Effector memory CD8-positive, alpha-beta T cell (primary cell): ENCODE measurements around the gene ACTG1.
"Not testable (repeated sequence)": the region's sequence is repeated elsewhere in the genome, so short reads cannot be mapped to it uniquely, and the experiment has no call there.

Experiments used
- ATAC-seq: fragments of 150-1000 bp; cut with Tn5 transposase; replicated peaks from 2 replicates; pipeline ENCODE4 v1.10.0; 2021; ENCODE audit warnings: mild to moderate bottlenecking, moderate library complexity
- DNase-seq, 3 experiments: peaks; one replicate each; pipeline ENCODE4 v3.0.0; 2021
- H3K27ac Mint-ChIP-seq, 2 donors: one replicate each; pipeline ENCODE4 v1.8.0; 2022; ENCODE audit warnings: mild to moderate bottlenecking in 2 of 2, mixed read lengths in 2 of 2, moderate library complexity in 2 of 2
- H3K27me3 Mint-ChIP-seq, 2 donors: one replicate each; pipeline ENCODE4 v1.8.0; 2022; ENCODE audit warnings: mixed read lengths in 2 of 2
- H3K36me3 Mint-ChIP-seq: one replicate; pipeline ENCODE4 v1.8.0; 2022; ENCODE audit warnings: mild to moderate bottlenecking, moderate library complexity, mixed read lengths; ENCODE audit not compliant: insufficient read depth
- H3K4me1 Mint-ChIP-seq, 2 donors: one replicate each; pipeline ENCODE4 v1.8.0; 2022; ENCODE audit warnings: low read depth in 2 of 2, mixed read lengths in 2 of 2
- H3K4me3 Mint-ChIP-seq, 2 donors: one replicate each; pipeline ENCODE4 v1.8.0; 2022; ENCODE audit warnings: mild to moderate bottlenecking in 2 of 2, mixed read lengths in 2 of 2, moderate library complexity in 2 of 2
- H3K9me3 Mint-ChIP-seq, 2 donors: one replicate each; pipeline ENCODE4 v1.8.0; 2022; ENCODE audit warnings: mixed read lengths in 2 of 2

ACTG1 gene

GRCh38 chr17:81532490-81533287 is 20.1 kb upstream of the ACTG1 start:
- no peak overlapping the region for H3K27ac Mint-ChIP-seq
- H3K4me3 Mint-ChIP-seq = no peak overlapping the region
- ATAC-seq (no peak), DNase-seq (no peak)
- no peaks in the 10 kb centered on the region for H3K4me1 Mint-ChIP-seq
- H3K36me3 Mint-ChIP-seq = peaks cover 2% of the 10 kb centered on the region
- H3K27me3 Mint-ChIP-seq = peaks cover 4 to 16% of the 10 kb centered on the region in 2 donors
- H3K9me3 Mint-ChIP-seq = no peaks in the 10 kb centered on the region

GRCh38 chr17:81531998-81532404 is 19.4 kb upstream of the ACTG1 start:
- ATAC-seq, H3K4me1 Mint-ChIP-seq, DNase-seq, H3K9me3 Mint-ChIP-seq, H3K27ac Mint-ChIP-seq, H3K36me3 Mint-ChIP-seq, H3K4me3 Mint-ChIP-seq: not testable (repeated sequence)
- peaks cover 0 to 19% of the 10 kb centered on the region in 2 donors for H3K27me3 Mint-ChIP-seq

- not testable (repeated sequence) for H3K9me3 Mint-ChIP-seq, H3K27ac Mint-ChIP-seq, ATAC-seq, H3K4me3 Mint-ChIP-seq, H3K36me3 Mint-ChIP-seq, DNase-seq, H3K4me1 Mint-ChIP-seq
- H3K27me3 Mint-ChIP-seq = peaks cover 0 to 27% of the 10 kb centered on the region in 2 donors
These were observed 18.4 kb upstream of the ACTG1 start for GRCh38 chr17:81531013-81531412.

- H3K9me3 Mint-ChIP-seq = no peaks in the 10 kb centered on the region
- H3K4me3 Mint-ChIP-seq = no peak overlapping the region
- H3K27me3 Mint-ChIP-seq = peaks cover 6 to 25% of the 10 kb centered on the region in 2 donors
These were observed 16.8 kb upstream of the ACTG1 start for GRCh38 chr17:81529437-81529803.

GRCh38 chr17:81528651-81529436 is 16.2 kb upstream of the ACTG1 start:
- Mint-ChIP-seq H3K36me3 (peaks cover 2% of the 10 kb centered on the region), H3K4me1 (no peaks in the 10 kb centered on the region), H3K4me3 (no peak overlapping the region), H3K9me3 (no peaks in the 10 kb centered on the region), H3K27ac (no peak overlapping the region), H3K27me3 (peaks cover 6 to 31% of the 10 kb centered on the region in 2 donors)
- DNase-seq (no peak), ATAC-seq (no peak)

More at GRCh38 chr17:81529437-81529803, 16.8 kb upstream of the ACTG1 start:
- no peak for ATAC-seq
- H3K36me3 Mint-ChIP-seq = peaks cover 2% of the 10 kb centered on the region
- no peaks in the 10 kb centered on the region for H3K4me1 Mint-ChIP-seq
- no peak for DNase-seq
- no peak overlapping the region for H3K27ac Mint-ChIP-seq

GRCh38 chr17:81528384-81528650 is 15.7 kb upstream of the ACTG1 start:
- peaks cover 6 to 31% of the 10 kb centered on the region in 2 donors for H3K27me3 Mint-ChIP-seq
- DNase-seq (no peak), ATAC-seq (no peak)
- no peaks in the 10 kb centered on the region for H3K36me3 Mint-ChIP-seq
- no peaks in the 10 kb centered on the region for H3K9me3 Mint-ChIP-seq
- H3K4me3 Mint-ChIP-seq = no peak overlapping the region
- H3K4me1 Mint-ChIP-seq = no peaks in the 10 kb centered on the region
- H3K27ac Mint-ChIP-seq = no peak overlapping the region

GRCh38 chr17:81527591-81528383 is 15.2 kb upstream of the ACTG1 start, which contains the start of gene FSCN2:
Gene FSCN2, plus strand, starts transcription at chr17:81528377. Its CDS starts 155 bp downstream, at chr17:81528532.
- H3K27me3 Mint-ChIP-seq = peaks cover 6 to 31% of the 10 kb centered on the region in 2 donors
- DNase-seq (no peak), ATAC-seq (no peak)
- H3K9me3 Mint-ChIP-seq = no peaks in the 10 kb centered on the region
- H3K27ac Mint-ChIP-seq = no peak within 1 kb of the TSS
- H3K4me1 Mint-ChIP-seq = no peaks in the 10 kb centered on the region
- no peaks in the 10 kb centered on the region for H3K36me3 Mint-ChIP-seq
- no peak within 1 kb of the TSS for H3K4me3 Mint-ChIP-seq

- no peak for ATAC-seq
- Mint-ChIP-seq H3K36me3 (no peaks in the 10 kb centered on the region), H3K4me1 (no peaks in the 10 kb centered on the region), H3K27ac (no peak overlapping the region), H3K4me3 (no peak overlapping the region), H3K9me3 (no peaks in the 10 kb centered on the region), H3K27me3 (peaks cover 6 to 31% of the 10 kb centered on the region in 2 donors)
- DNase-seq = no peak
These were observed 14.3 kb upstream of the ACTG1 start for GRCh38 chr17:81526662-81527571.

- H3K27me3 Mint-ChIP-seq = peaks cover 6 to 31% of the 10 kb centered on the region in 2 donors
- no peaks in the 10 kb centered on the region for H3K9me3 Mint-ChIP-seq
- no peak for ATAC-seq
- no peaks in the 10 kb centered on the region for H3K36me3 Mint-ChIP-seq
- no peak overlapping the region for H3K27ac Mint-ChIP-seq
- H3K4me1 Mint-ChIP-seq = no peaks in the 10 kb centered on the region
- DNase-seq = no peak
- H3K4me3 Mint-ChIP-seq = no peak overlapping the region
These were observed 12.2 kb upstream of the ACTG1 start for GRCh38 chr17:81524865-81525159.

- H3K9me3 Mint-ChIP-seq = no peaks in the 10 kb centered on the region
These were observed 11.7 kb upstream of the ACTG1 start for GRCh38 chr17:81524039-81524864.

GRCh38 chr17:81523402-81524038 is 10.9 kb upstream of the ACTG1 start:
- Mint-ChIP-seq H3K27ac (no peak overlapping the region), H3K4me3 (no peak overlapping the region)
- ATAC-seq = no peak

More at GRCh38 chr17:81524039-81524864, 11.7 kb upstream of the ACTG1 start:
- ATAC-seq (no peak), DNase-seq (no peak)
- no peaks in the 10 kb centered on the region for H3K36me3 Mint-ChIP-seq
- H3K4me3 Mint-ChIP-seq = no peak overlapping the region
- peaks cover 6 to 31% of the 10 kb centered on the region in 2 donors for H3K27me3 Mint-ChIP-seq
- no peaks in the 10 kb centered on the region for H3K4me1 Mint-ChIP-seq
- no peak overlapping the region for H3K27ac Mint-ChIP-seq

More at GRCh38 chr17:81523402-81524038, 10.9 kb upstream of the ACTG1 start:
- peaks cover 6 to 31% of the 10 kb centered on the region in 2 donors for H3K27me3 Mint-ChIP-seq
- H3K36me3 Mint-ChIP-seq = no peaks in the 10 kb centered on the region
- H3K4me1 Mint-ChIP-seq = no peaks in the 10 kb centered on the region
- no peak for DNase-seq
- H3K9me3 Mint-ChIP-seq = no peaks in the 10 kb centered on the region
